Activated B cell treated with CpG ODN at 0.5 μM for 24 hours (primary cell): Measurements from ENCODE around the gene NLRC5. TPM values are rescaled to one million over a fixed set of nuclear protein-coding genes. Genes with fewer than 3 reads are reported as not detected.

Experiments
- ATAC-seq: fragments of 200-7000 bp; cut with Tn5 transposase; one replicate; pipeline ENCODE4 v1.10.0; 2021; ENCODE audit warnings: low read depth, mild to moderate bottlenecking, moderate library complexity
- CTCF ChIA-PET: fragments of 350-600 bp; sonication (Branson Sonifier 250); formaldehyde crosslinking; loops from one replicate; lab custom pipeline; 2021; ENCODE audit warnings: antibody characterized with exemption; lab: Charles Lee
- POLR2A ChIA-PET: fragments of 350-600 bp; sonication (Branson Sonifier 250); formaldehyde crosslinking; loops from one replicate; lab custom pipeline; 2021; ENCODE audit warnings: antibody characterized with exemption; lab: Charles Lee
- DNase-seq: peaks from one replicate; pipeline ENCODE4 v3.0.0; 2022
- H3K27ac Mint-ChIP-seq: one replicate; pipeline ENCODE4 v1.8.0; 2020; ENCODE audit warnings: mixed read lengths
- H3K27me3 Mint-ChIP-seq: one replicate; pipeline ENCODE4 v1.8.0; 2021; ENCODE audit warnings: mixed read lengths
- H3K36me3 Mint-ChIP-seq: one replicate; pipeline ENCODE4 v1.8.0; 2021; ENCODE audit warnings: low read depth, mixed read lengths
- H3K4me1 Mint-ChIP-seq: one replicate; pipeline ENCODE4 v1.8.0; 2021; ENCODE audit warnings: mixed read lengths
- H3K4me3 Mint-ChIP-seq: one replicate; pipeline ENCODE4 v1.8.0; 2020; ENCODE audit warnings: mild to moderate bottlenecking, mixed read lengths
- H3K9me3 Mint-ChIP-seq: one replicate; pipeline ENCODE4 v1.8.0; 2020; ENCODE audit warnings: mixed read lengths
- CTCF ChIP-seq: fragments of 200-600 bp; IDR thresholded peaks from one replicate; pipeline ENCODE4 v1.8.0; 2022; ENCODE audit warnings: antibody characterized with exemption, mild to moderate bottlenecking
- intact Hi-C: fragments of 100-400 bp; cut with micrococcal nuclease; formaldehyde crosslinking; loops from one replicate; pipeline ENCODE4 v1.15.1; 2024
- total RNA-seq: library from RNA; stranded (reverse); gene quantifications from 2 replicates; pipeline ENCODE4 v1.2.3, GENCODE V29; 2022

Gene NLRC5
- total RNA-seq, 1 donor from 2014 or later: 372 TPM

GRCh38 chr16:57064995-57065394 lies 75.6 kb downstream of the NLRC5 start:
- TF ChIP-seq CTCF: no peak
- DNase-seq (no peak), ATAC-seq (no peak)
- ChIA-PET CTCF (no interaction called here), POLR2A (interaction anchor here (0.9 kb wide), 1 partner anchor 90 kb away, joined by 3 read pairs; no protein-coding TSS in a partner anchor)
- peaks cover 66% of the 10 kb centered on the region for H3K36me3 Mint-ChIP-seq
- no peak overlapping the region for H3K4me3 Mint-ChIP-seq
- intact Hi-C loops: no loop called here
- H3K27me3 Mint-ChIP-seq: no peaks in the 10 kb centered on the region
- no peaks in the 10 kb centered on the region for H3K9me3 Mint-ChIP-seq
- H3K27ac Mint-ChIP-seq: no peak overlapping the region
- H3K4me1 Mint-ChIP-seq: peaks cover 16% of the 10 kb centered on the region

GRCh38 chr16:57066625-57067024 lies 77.3 kb downstream of the NLRC5 start:
- CTCF ChIA-PET: interaction anchor here (1.5 to 1.6 kb wide), 2 partner anchors 18 to 102 kb away, joined by 5 to 7 read pairs; no protein-coding TSS in a partner anchor
- ATAC-seq: peak; percentile 69
- POLR2A ChIA-PET: interaction anchor here (0.6 to 2.7 kb wide), 4 partner anchors 14 to 350 kb away, joined by 3 to 12 read pairs (median 8); partner anchors contain the start of gene NLRC5

GRCh38 chr16:57067347-57067746 lies 78.0 kb downstream of the NLRC5 start:
- intact Hi-C loops: no loop called here
- no peaks in the 10 kb centered on the region for H3K27me3 Mint-ChIP-seq
- H3K4me3 Mint-ChIP-seq: no peak overlapping the region
- ATAC-seq: no peak
- H3K27ac Mint-ChIP-seq: peak overlapping the region; percentile 35
- H3K9me3 Mint-ChIP-seq: no peaks in the 10 kb centered on the region
- peaks cover 16% of the 10 kb centered on the region for H3K4me1 Mint-ChIP-seq
- ChIA-PET POLR2A (interaction anchor here (0.5 to 2.7 kb wide), 4 partner anchors 15 to 78 kb away, joined by 4 to 12 read pairs (median 8); partner anchors contain the start of gene NLRC5), CTCF (interaction anchor here (1.5 to 1.6 kb wide), 2 partner anchors 17 to 103 kb away, joined by 5 to 7 read pairs; no protein-coding TSS in a partner anchor)
- TF ChIP-seq CTCF: no peak
- DNase-seq: no peak
- peaks cover 65% of the 10 kb centered on the region for H3K36me3 Mint-ChIP-seq

More at GRCh38 chr16:57066625-57067024, 77.3 kb downstream of the NLRC5 start:
- Mint-ChIP-seq H3K36me3 (peaks cover 65% of the 10 kb centered on the region), H3K4me1 (peaks cover 16% of the 10 kb centered on the region), H3K9me3 (no peaks in the 10 kb centered on the region), H3K27ac (peak overlapping the region; percentile 38), H3K4me3 (no peak overlapping the region), H3K27me3 (no peaks in the 10 kb centered on the region)
- no peak for TF ChIP-seq CTCF
- no peak for DNase-seq
- intact Hi-C loops: no loop called here

GRCh38 chr16:57069053-57069452 lies 79.7 kb downstream of the NLRC5 start:
- POLR2A ChIA-PET: interaction anchor here (0.9 kb wide), 1 partner anchor 126 kb away, joined by 3 read pairs; no protein-coding TSS in a partner anchor
- CTCF ChIA-PET: interaction anchor here (1.3 to 1.9 kb wide), 2 partner anchors 15 to 104 kb away, joined by 4 to 10 read pairs; no protein-coding TSS in a partner anchor
- no peak for TF ChIP-seq CTCF
- DNase-seq: no peak
- intact Hi-C loops: no loop called here
- peaks cover 74% of the 10 kb centered on the region for H3K36me3 Mint-ChIP-seq
- no peak overlapping the region for H3K27ac Mint-ChIP-seq
- no peak overlapping the region for H3K4me3 Mint-ChIP-seq
- peaks cover 16% of the 10 kb centered on the region for H3K4me1 Mint-ChIP-seq
- no peaks in the 10 kb centered on the region for H3K9me3 Mint-ChIP-seq
- ATAC-seq: no peak
- H3K27me3 Mint-ChIP-seq: no peaks in the 10 kb centered on the region

GRCh38 chr16:57069635-57070370 lies 80.4 kb downstream of the NLRC5 start:
- CTCF ChIA-PET: interaction anchor here (1.3 to 1.9 kb wide), 2 partner anchors 14 to 105 kb away, joined by 4 to 10 read pairs; no protein-coding TSS in a partner anchor
- DNase-seq (no peak), ATAC-seq (no peak)
- intact Hi-C loops: no loop called here
- peaks cover 79% of the 10 kb centered on the region for H3K36me3 Mint-ChIP-seq
- no peaks in the 10 kb centered on the region for H3K27me3 Mint-ChIP-seq
- no peak for TF ChIP-seq CTCF
- H3K27ac Mint-ChIP-seq: peak overlapping the region; percentile 24
- peaks cover 14% of the 10 kb centered on the region for H3K4me1 Mint-ChIP-seq
- no peaks in the 10 kb centered on the region for H3K9me3 Mint-ChIP-seq
- POLR2A ChIA-PET: interaction anchor here (0.9 to 1.0 kb wide), 2 partner anchors 80 to 127 kb away, joined by 3 read pairs; partner anchors contain the start of gene NLRC5
- no peak overlapping the region for H3K4me3 Mint-ChIP-seq
